HEK293 (cell line): Measurements from ENCODE around the gene SLC8A1.

ENCODE experiments used
- CTCF ChIP-seq: fragments of 450-650 bp; formaldehyde crosslinking; IDR thresholded peaks from 2 replicates; pipeline ENCODE4 v1.5.1; 2016; ENCODE audit warnings: missing biosample characterization, missing genetic modification characterization
- SETDB1 ChIP-seq: IDR thresholded peaks from one replicate; pipeline ENCODE4 v1.6.1; 2017; ENCODE audit warnings: mild to moderate bottlenecking, low read length, moderate library complexity, mixed read lengths; ENCODE audit not compliant: insufficient read length
- ZBTB49 ChIP-seq: fragments of 450-650 bp; formaldehyde crosslinking; IDR thresholded peaks from 2 replicates; pipeline ENCODE4 v1.5.1; 2016; ENCODE audit warnings: missing biosample characterization, missing genetic modification characterization, low read depth
- ZFP3 ChIP-seq: fragments of 450-650 bp; formaldehyde crosslinking; IDR thresholded peaks from 2 replicates; pipeline ENCODE4 v1.5.1; 2016; ENCODE audit warnings: low read depth, missing biosample characterization, missing genetic modification characterization
- ZNF24 ChIP-seq: fragments of 450-650 bp; formaldehyde crosslinking; IDR thresholded peaks from 2 replicates; pipeline ENCODE4 v1.5.1; 2016; ENCODE audit warnings: missing biosample characterization, missing genetic modification characterization
- ZNF302 ChIP-seq: fragments of 450-650 bp; formaldehyde crosslinking; IDR thresholded peaks from 2 replicates; pipeline ENCODE4 v1.5.1; 2016; ENCODE audit warnings: missing biosample characterization, missing genetic modification characterization, low read depth
- ZNF341 ChIP-seq: fragments of 450-650 bp; formaldehyde crosslinking; IDR thresholded peaks from 2 replicates; pipeline ENCODE4; 2016; ENCODE audit warnings: low read depth, missing biosample characterization, missing genetic modification characterization
- ZSCAN23 ChIP-seq: fragments of 450-650 bp; formaldehyde crosslinking; IDR thresholded peaks from 2 replicates; pipeline ENCODE4 v1.5.1; 2016; ENCODE audit warnings: missing biosample characterization, missing genetic modification characterization

GRCh38 chr2:40220177-40220925, 231.5 kb downstream of the SLC8A1 start:
- no peak for TF ChIP-seq ZFP3 (tag by site-specific recombination)
- TF ChIP-seq ZBTB49 (tag by site-specific recombination) = no peak
- no peak for TF ChIP-seq SETDB1
- no peak for TF ChIP-seq ZNF24 (tag by site-specific recombination)
- no peak for TF ChIP-seq ZNF341 (tag by site-specific recombination)
- TF ChIP-seq ZSCAN23 (tag by site-specific recombination) = no peak
- no peak for TF ChIP-seq CTCF (tag by site-specific recombination)
- no peak for TF ChIP-seq ZNF302 (tag by site-specific recombination)
